Stomach (tissue), 9 donors: ENCODE data around the gene POLR3A. TPM values are rescaled to one million over a fixed set of nuclear protein-coding genes. Genes with fewer than 3 reads are reported as not detected.

Source experiments
- DNase-seq, 2 donors: peaks; one replicate each; pipeline versions ENCODE4 v3.0.0 to v3.0.0-alpha.2; 2013 to 2019
- H3K27ac ChIP-seq, 5 donors: fragments of 200-600 bp in 4 of 5; sonication (generic) in 4 of 5; one replicate each; pipeline ENCODE4 v1.5.1; 2013 to 2019; ENCODE audit warnings: mild to moderate bottlenecking in 1 of 5, moderate library complexity in 1 of 5
- H3K27me3 ChIP-seq, 3 donors: fragments of 200-600 bp; sonication (generic); one replicate each; pipeline ENCODE4 v1.5.1; 2017 to 2019; ENCODE audit warnings: mixed run types in 1 of 3
- H3K36me3 ChIP-seq, 4 donors: fragments of 200-600 bp; sonication (generic); 1 replicate in 3 of 4; 2 replicates in 1 of 4; pipeline ENCODE4 v1.5.1; 2016 to 2019
- H3K4me1 ChIP-seq, 4 donors: fragments of 200-600 bp; sonication (generic); one replicate each; pipeline ENCODE4 v1.5.1; 2016 to 2019
- H3K4me3 ChIP-seq, 4 donors: fragments of 200-600 bp; sonication (generic) in 3 of 4; one replicate each; pipeline ENCODE4 v1.5.1; 2016 to 2019; ENCODE audit warnings: mild to moderate bottlenecking in 1 of 4
- H3K9me3 ChIP-seq, 4 donors: fragments of 200-600 bp; sonication (generic); one replicate each; pipeline ENCODE4 v1.5.1; 2016 to 2019
- CTCF ChIP-seq, 7 experiments: fragments of 450-650 bp in 4 of 7; fragments of 200-600 bp in 3 of 7; sonication (generic) in 3 of 7; IDR thresholded peaks; one replicate each; pipeline ENCODE4 v1.5.1; 2016 to 2019; ENCODE audit warnings: antibody characterized with exemption in 7 of 7, control low read depth in 2 of 7, mild to moderate bottlenecking in 1 of 7
- EP300 ChIP-seq: sonication (generic); formaldehyde crosslinking; IDR thresholded peaks from one replicate; pipeline ENCODE4 v1.6.1; 2017; ENCODE audit warnings: antibody characterized with exemption
- POLR2A ChIP-seq, 4 donors: fragments of 450-650 bp; IDR thresholded peaks; one replicate each; pipeline ENCODE4 v1.6.1; 2016; ENCODE audit warnings: antibody characterized with exemption in 4 of 4, control low read depth in 2 of 4, mild to moderate bottlenecking in 1 of 4, moderate library complexity in 1 of 4
- POLR2AphosphoS5 ChIP-seq, 3 donors: sonication (generic); formaldehyde crosslinking; IDR thresholded peaks; one replicate each; pipeline ENCODE4 v1.6.1; 2016; ENCODE audit warnings: antibody characterized with exemption in 3 of 3
- WGBS, 5 donors: extraction: QIAGEN DNeasy Blood & Tissue Kit in 3 of 5; methylation state at CpG; one replicate each; pipeline versions ENCODE4 v1.1.5 to v1.1.7; 2013 to 2018; 5-methylcytosine and 5-hydroxymethylcytosine counted together
- intact Hi-C: fragments of 100-400 bp; cut with DNase I; formaldehyde crosslinking; loops from one replicate; pipeline ENCODE4 v1.15.1; 2023; ENCODE audit warnings: low total_unique reads
- polyA plus RNA-seq, 3 donors: library from polyadenylated mRNA; stranded (reverse); fragments of 200-250 nt; gene quantifications; one replicate each; pipeline ENCODE4 v1.2.3, GENCODE V29; 2013
- total RNA-seq, 5 donors: library from RNA; depleted of rRNA; stranded (reverse); fragments of >200 nt; gene quantifications; one replicate each; pipeline versions ENCODE4 v1.1.0 to v1.2.3, GENCODE V29; 2014 to 2016
- donor health status: healthy with polysubstance abuse.
- donor health status: Bipolar disorder and iron deficiency.
- donor health status: healthy.

POLR3A gene
- total and polyA plus RNA-seq, 8 donors: 2.1 to 25.8 (median 8.9) TPM

DNA sequence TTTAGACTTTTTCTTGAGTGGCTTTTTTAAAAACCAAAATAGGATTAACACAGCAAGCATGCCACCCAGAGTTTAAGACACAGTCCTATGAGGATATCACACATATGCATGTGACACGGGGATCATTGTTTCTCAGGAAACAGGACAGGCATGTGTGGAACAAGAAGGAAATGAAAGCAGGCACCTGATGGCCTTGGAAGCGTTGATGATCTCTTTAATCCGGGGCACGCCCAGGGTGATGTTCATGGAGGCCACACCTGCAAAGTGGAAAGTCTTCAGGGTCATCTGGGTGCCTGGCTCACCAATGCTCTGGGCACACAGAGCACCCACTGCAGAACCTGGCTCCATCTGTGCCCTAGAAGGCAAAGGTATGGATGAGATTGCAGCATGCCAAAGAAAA, 44.3 kb downstream of the POLR3A start:
- 78 to 88% (median 86%) methylated on average over 4 of the region's 4 CpGs for WGBS, 5 donors
- no peak overlapping the region for H3K27ac ChIP-seq
- H3K36me3 ChIP-seq: peaks cover 90 to 100% (median 99%) of the 10 kb centered on the region in 4 donors
- no peak for DNase-seq
- H3K27me3 ChIP-seq: no peaks in the 10 kb centered on the region
- TF ChIP-seq EP300 (no peak), POLR2AphosphoS5 (IDR thresholded peaks at IDR 0.05) (no peak), POLR2A (IDR thresholded peaks at IDR 0.05) (no peak), CTCF (IDR thresholded peaks at IDR 0.05) (no peak)
- H3K4me1 ChIP-seq: no peaks in the 10 kb centered on the region
- no peaks in the 10 kb centered on the region for H3K9me3 ChIP-seq
- H3K4me3 ChIP-seq: no peak overlapping the region
- intact Hi-C loops: no loop called here

DNA sequence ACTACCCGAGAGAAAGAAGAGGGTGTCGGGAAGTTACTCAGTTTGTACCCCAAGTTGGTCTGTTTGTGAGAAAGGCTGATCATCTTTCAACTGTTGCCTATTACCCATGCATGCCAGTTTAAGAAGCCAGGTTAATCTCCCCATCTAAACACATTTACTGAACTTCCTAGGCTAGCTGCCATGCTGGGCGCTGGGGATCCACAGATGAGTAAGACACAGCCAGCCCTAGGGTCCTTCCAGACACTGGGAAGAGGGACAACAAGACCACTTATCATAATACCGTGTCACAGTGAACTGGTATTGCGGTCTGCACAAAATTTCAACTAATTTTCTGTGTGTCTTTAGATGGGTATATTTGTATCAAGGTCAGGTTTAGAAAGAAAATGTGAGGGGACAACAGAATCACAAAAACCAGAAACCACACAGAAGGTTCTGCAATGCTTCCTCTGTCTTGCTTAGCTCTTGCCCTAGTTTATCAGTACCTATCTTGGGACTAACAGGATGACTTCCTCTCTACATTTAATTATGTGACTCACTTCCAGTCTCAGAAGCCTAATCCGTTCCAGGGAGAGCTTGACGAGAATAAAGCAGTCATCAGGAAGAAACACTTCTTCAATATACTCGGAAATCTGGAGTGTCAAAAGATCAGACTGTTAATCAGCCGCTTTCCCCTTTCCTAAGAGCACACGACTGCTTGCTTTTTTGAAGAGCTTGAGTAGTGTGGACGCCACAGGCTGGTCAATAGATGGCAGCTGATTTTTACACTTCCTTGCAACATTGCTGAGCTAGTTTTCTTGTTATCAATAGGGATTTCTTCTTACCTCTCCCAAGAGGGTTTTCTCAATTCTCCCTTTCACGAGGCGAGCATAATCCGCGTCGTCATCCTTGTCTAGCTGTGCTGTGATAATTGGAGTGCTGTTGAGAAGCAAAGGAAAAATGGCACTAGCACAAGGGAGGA, 45.7 kb downstream of the POLR3A start:
- WGBS, 5 donors: 75 to 85% (median 82%) methylated on average over 16 of the region's 16 CpGs
- TF ChIP-seq CTCF (IDR thresholded peaks at IDR 0.05): no peak
- TF ChIP-seq POLR2AphosphoS5 (IDR thresholded peaks at IDR 0.05): peak in 1 of 3 donors; percentile 12
- Histone ChIP-seq H3K36me3 (peaks cover 89 to 100% (median 99%) of the 10 kb centered on the region in 4 donors), H3K4me3 (no peak overlapping the region), H3K27ac (no peak overlapping the region), H3K27me3 (no peaks in the 10 kb centered on the region), H3K4me1 (no peaks in the 10 kb centered on the region), H3K9me3 (no peaks in the 10 kb centered on the region)
- intact Hi-C loops: no loop called here
- no peak for DNase-seq

- TF ChIP-seq POLR2A (IDR thresholded peaks at IDR 0.05) (no peak), POLR2AphosphoS5 (IDR thresholded peaks at IDR 0.05) (no peak), EP300 (no peak), CTCF (IDR thresholded peaks at IDR 0.05) (no peak)
- Histone ChIP-seq H3K27me3 (no peaks in the 10 kb centered on the region), H3K36me3 (peaks cover 91 to 100% (median 99%) of the 10 kb centered on the region in 4 donors), H3K27ac (no peak overlapping the region), H3K4me1 (no peaks in the 10 kb centered on the region), H3K4me3 (no peak overlapping the region), H3K9me3 (no peaks in the 10 kb centered on the region)
- DNase-seq: no peak
- WGBS, 5 donors: 94 to 98% (median 96%) methylated on average over 12 to 13 of the region's 13 CpGs
- intact Hi-C loops: no loop called here
Observed at GRCh38 chr10:77981281-77981680, 48.0 kb downstream of the POLR3A start.

GRCh38 chr10:77979221-77979620, 50.1 kb downstream of the POLR3A start:
- intact Hi-C loops: no loop called here
- Histone ChIP-seq H3K27ac (no peak overlapping the region), H3K4me1 (peaks cover 0 to 12% (median 6%) of the 10 kb centered on the region in 4 donors), H3K27me3 (no peaks in the 10 kb centered on the region), H3K9me3 (no peaks in the 10 kb centered on the region), H3K36me3 (peaks cover 74 to 93% (median 84%) of the 10 kb centered on the region in 4 donors), H3K4me3 (no peak overlapping the region)
- TF ChIP-seq CTCF (IDR thresholded peaks at IDR 0.05) (no peak), POLR2AphosphoS5 (IDR thresholded peaks at IDR 0.05) (no peak), EP300 (no peak), POLR2A (IDR thresholded peaks at IDR 0.05) (no peak)
- no peak for DNase-seq
- 95 to 99% (median 98%) methylated on average over 9 to 10 of the region's 10 CpGs for WGBS, 5 donors
